Measurements from ENCODE around the gene FHAD1.
"Not testable (repeated sequence)": the region's sequence is repeated elsewhere in the genome, so short reads cannot be mapped to it uniquely, and the experiment has no call there.

FHAD1 gene

GRCh38 chr1:15432324-15432723 is 185.3 kb downstream of the FHAD1 start:
- no peak for DNase-seq (ENCODE audit: low read depth)
- H3K4me3 ChIP-seq (replicated peaks; ENCODE audit: low read depth, low read length) = no peak overlapping the region
- TF ChIP-seq CTCF (IDR thresholded peaks at IDR 0.05; ENCODE audit: low read length, missing control alignments) = no peak

- H3K4me3 ChIP-seq (replicated peaks; ENCODE audit: low read depth, low read length) = no peak overlapping the region
- no peak for DNase-seq (ENCODE audit: low read depth)
- no peak for TF ChIP-seq CTCF (IDR thresholded peaks at IDR 0.05; ENCODE audit: low read length, missing control alignments)
Observed at GRCh38 chr1:15433471-15433870, 186.4 kb downstream of the FHAD1 start.

- peak; percentile 66 for DNase-seq (ENCODE audit: low read depth)
- H3K4me3 ChIP-seq (replicated peaks; ENCODE audit: low read depth, low read length) = not testable (repeated sequence)
Observed at GRCh38 chr1:15434739-15435138, 187.7 kb downstream of the FHAD1 start.

GRCh38 chr1:15435239-15436077 is 188.4 kb downstream of the FHAD1 start:
- no peak overlapping the region for H3K4me3 ChIP-seq (replicated peaks; ENCODE audit: low read depth, low read length)
- TF ChIP-seq CTCF (IDR thresholded peaks at IDR 0.05; ENCODE audit: low read length, missing control alignments) = no peak
- no peak for DNase-seq (ENCODE audit: low read depth)

- TF ChIP-seq CTCF (IDR thresholded peaks at IDR 0.05; ENCODE audit: low read length, missing control alignments) = no peak
Observed at GRCh38 chr1:15436881-15437442, 189.9 kb downstream of the FHAD1 start.

GRCh38 chr1:15439325-15439724 is 192.3 kb downstream of the FHAD1 start:
- no peak for DNase-seq (ENCODE audit: low read depth)
- no peak for TF ChIP-seq CTCF (IDR thresholded peaks at IDR 0.05; ENCODE audit: low read length, missing control alignments)

More at GRCh38 chr1:15436881-15437442, 189.9 kb downstream of the FHAD1 start:
- H3K4me3 ChIP-seq (replicated peaks; ENCODE audit: low read depth, low read length) = no peak overlapping the region
- no peak for DNase-seq (ENCODE audit: low read depth)

GRCh38 chr1:15440357-15440756 is 193.3 kb downstream of the FHAD1 start:
- no peak overlapping the region for H3K4me3 ChIP-seq (replicated peaks; ENCODE audit: low read depth, low read length)
- DNase-seq (ENCODE audit: low read depth) = no peak
- TF ChIP-seq CTCF (IDR thresholded peaks at IDR 0.05; ENCODE audit: low read length, missing control alignments) = no peak

More at GRCh38 chr1:15439325-15439724, 192.3 kb downstream of the FHAD1 start:
- no peak overlapping the region for H3K4me3 ChIP-seq (replicated peaks; ENCODE audit: low read depth, low read length)
